ENCODE measurements around the gene B3GNT4. TPM values are rescaled to one million over a fixed set of nuclear protein-coding genes. Genes with fewer than 3 reads are reported as not detected.
"Not testable (repeated sequence)": the region's sequence is repeated elsewhere in the genome, so short reads cannot be mapped to it uniquely, and the experiment has no call there.

Gene B3GNT4
- total RNA-seq, 2 experiments from 2014 or later = 1.1 to 1.6 TPM

- H3K27me3 Mint-ChIP-seq = no peaks in the 10 kb centered on the region
- H3K9me3 Mint-ChIP-seq = no peaks in the 10 kb centered on the region
- no peak within 1 kb of the TSS for H3K4me3 Mint-ChIP-seq
- DNase-seq (no peak), ATAC-seq (ENCODE audit: low read depth) (no peak)
- POLR2A ChIA-PET = no interaction called here
- H3K4me1 Mint-ChIP-seq = no peaks in the 10 kb centered on the region
- H3K27ac Mint-ChIP-seq = no peak within 1 kb of the TSS
- H3K36me3 Mint-ChIP-seq = no peaks in the 10 kb centered on the region
These were observed 29.2 kb upstream of the B3GNT4 start, which contains the start of gene IL31 for GRCh38 chr12:122174155-122174845. IL31 (minus strand) TSS chr12:122174221; CDS start chr12:122174172, 49 bp downstream.

GRCh38 chr12:122176473-122176872 lies 27.0 kb upstream of the B3GNT4 start:
- POLR2A ChIA-PET = interaction anchor here (0.6 kb wide), 1 partner anchor 90 kb away, joined by 3 read pairs; no protein-coding TSS in a partner anchor
- not testable (repeated sequence) for ATAC-seq (ENCODE audit: low read depth)

GRCh38 chr12:122182887-122183587 lies 20.5 kb upstream of the B3GNT4 start, which contains the start of gene LRRC43:
LRRC43 (plus strand) TSS chr12:122183123; CDS start chr12:122183145, 22 bp downstream.
- H3K27ac Mint-ChIP-seq = peak within 1 kb of the TSS; percentile 65
- DNase-seq (peak; percentile 75), ATAC-seq (ENCODE audit: low read depth) (peak; percentile 83)
- no peaks in the 10 kb centered on the region for H3K36me3 Mint-ChIP-seq
- POLR2A ChIA-PET = interaction anchor here (0.5 to 0.9 kb wide), 4 partner anchors 11 to 179 kb away, joined by 3 to 7 read pairs (median 3); no protein-coding TSS in a partner anchor
- H3K9me3 Mint-ChIP-seq = no peaks in the 10 kb centered on the region
- peaks cover 8% of the 10 kb centered on the region for H3K27me3 Mint-ChIP-seq
- peaks cover 17% of the 10 kb centered on the region for H3K4me1 Mint-ChIP-seq
- H3K4me3 Mint-ChIP-seq = peak within 1 kb of the TSS; percentile 83

More at GRCh38 chr12:122176473-122176872, 27.0 kb upstream of the B3GNT4 start:
- H3K4me1 Mint-ChIP-seq, H3K4me3 Mint-ChIP-seq, DNase-seq, H3K36me3 Mint-ChIP-seq, H3K27me3 Mint-ChIP-seq, H3K27ac Mint-ChIP-seq, H3K9me3 Mint-ChIP-seq: not testable (repeated sequence)

- Mint-ChIP-seq H3K4me3 (peak overlapping the region; percentile 46), H3K36me3 (no peaks in the 10 kb centered on the region), H3K4me1 (peaks cover 17% of the 10 kb centered on the region), H3K27me3 (peaks cover 8% of the 10 kb centered on the region), H3K27ac (no peak overlapping the region), H3K9me3 (no peaks in the 10 kb centered on the region)
- DNase-seq (no peak), ATAC-seq (ENCODE audit: low read depth) (no peak)
- POLR2A ChIA-PET = interaction anchor here (0.5 to 0.6 kb wide), 2 partner anchors 70 to 179 kb away, joined by 3 to 7 read pairs; no protein-coding TSS in a partner anchor
These were observed 19.9 kb upstream of the B3GNT4 start for GRCh38 chr12:122183588-122183940.

GRCh38 chr12:122184517-122184916 lies 19.0 kb upstream of the B3GNT4 start:
- H3K4me3 Mint-ChIP-seq = peak overlapping the region; percentile 46
- peaks cover 8% of the 10 kb centered on the region for H3K27me3 Mint-ChIP-seq
- H3K9me3 Mint-ChIP-seq = no peaks in the 10 kb centered on the region
- DNase-seq = no peak
- H3K27ac Mint-ChIP-seq = no peak overlapping the region
- no peaks in the 10 kb centered on the region for H3K36me3 Mint-ChIP-seq
- H3K4me1 Mint-ChIP-seq = peaks cover 17% of the 10 kb centered on the region
- POLR2A ChIA-PET = no interaction called here
- peak; percentile 21 for ATAC-seq (ENCODE audit: low read depth)

GRCh38 chr12:122185079-122185478 lies 18.4 kb upstream of the B3GNT4 start:
- H3K9me3 Mint-ChIP-seq = no peaks in the 10 kb centered on the region
- H3K27me3 Mint-ChIP-seq = peaks cover 8% of the 10 kb centered on the region
- DNase-seq = no peak
- no peak for ATAC-seq (ENCODE audit: low read depth)
- no peak overlapping the region for H3K4me3 Mint-ChIP-seq
- no peaks in the 10 kb centered on the region for H3K36me3 Mint-ChIP-seq
- peaks cover 16% of the 10 kb centered on the region for H3K4me1 Mint-ChIP-seq
- POLR2A ChIA-PET = no interaction called here
- H3K27ac Mint-ChIP-seq = no peak overlapping the region

GRCh38 chr12:122185494-122186082 lies 17.9 kb upstream of the B3GNT4 start:
- H3K4me3 Mint-ChIP-seq = no peak overlapping the region
- H3K27me3 Mint-ChIP-seq = peaks cover 8% of the 10 kb centered on the region
- peaks cover 12% of the 10 kb centered on the region for H3K4me1 Mint-ChIP-seq
- ATAC-seq (ENCODE audit: low read depth) (no peak), DNase-seq (no peak)
- POLR2A ChIA-PET = no interaction called here
- H3K27ac Mint-ChIP-seq = no peak overlapping the region
- no peaks in the 10 kb centered on the region for H3K36me3 Mint-ChIP-seq
- H3K9me3 Mint-ChIP-seq = no peaks in the 10 kb centered on the region

GRCh38 chr12:122187466-122187865 lies 16.0 kb upstream of the B3GNT4 start:
- POLR2A ChIA-PET = no interaction called here
- Mint-ChIP-seq H3K4me3 (no peak overlapping the region), H3K36me3 (no peaks in the 10 kb centered on the region), H3K4me1 (peaks cover 11% of the 10 kb centered on the region), H3K9me3 (no peaks in the 10 kb centered on the region), H3K27ac (no peak overlapping the region), H3K27me3 (peaks cover 3% of the 10 kb centered on the region)
- DNase-seq (no peak), ATAC-seq (ENCODE audit: low read depth) (no peak)

GRCh38 chr12:122189626-122190475 lies 13.7 kb upstream of the B3GNT4 start:
- Mint-ChIP-seq H3K27me3 (peaks cover 2% of the 10 kb centered on the region), H3K4me3 (no peak overlapping the region), H3K9me3 (no peaks in the 10 kb centered on the region)

GRCh38 chr12:122190842-122191668 lies 12.5 kb upstream of the B3GNT4 start:
- ATAC-seq (ENCODE audit: low read depth) = peak; percentile 90
- DNase-seq = peak; percentile 74
- Mint-ChIP-seq H3K9me3 (no peaks in the 10 kb centered on the region), H3K4me3 (no peak overlapping the region), H3K4me1 (peaks cover 2% of the 10 kb centered on the region), H3K27me3 (peaks cover 2% of the 10 kb centered on the region), H3K36me3 (no peaks in the 10 kb centered on the region), H3K27ac (no peak overlapping the region)
- POLR2A ChIA-PET = interaction anchor here (1.0 kb wide), 1 partner anchor 31 kb away, joined by 3 read pairs; no protein-coding TSS in a partner anchor

More at GRCh38 chr12:122189626-122190475, 13.7 kb upstream of the B3GNT4 start:
- peaks cover 2% of the 10 kb centered on the region for H3K4me1 Mint-ChIP-seq
- POLR2A ChIA-PET = no interaction called here
- H3K36me3 Mint-ChIP-seq = no peaks in the 10 kb centered on the region
- ATAC-seq (ENCODE audit: low read depth) = no peak
- DNase-seq = no peak
- peak overlapping the region; percentile 16 for H3K27ac Mint-ChIP-seq

GRCh38 chr12:122192441-122192840 lies 11.1 kb upstream of the B3GNT4 start:
- no peak for ATAC-seq (ENCODE audit: low read depth)
- Mint-ChIP-seq H3K4me3 (no peak overlapping the region), H3K27ac (no peak overlapping the region), H3K36me3 (no peaks in the 10 kb centered on the region), H3K27me3 (peaks cover 9% of the 10 kb centered on the region), H3K4me1 (peaks cover 5% of the 10 kb centered on the region), H3K9me3 (no peaks in the 10 kb centered on the region)
- POLR2A ChIA-PET = no interaction called here
- no peak for DNase-seq

GRCh38 chr12:122194804-122195203 lies 8.7 kb upstream of the B3GNT4 start:
- DNase-seq = no peak
- peaks cover 6% of the 10 kb centered on the region for H3K4me1 Mint-ChIP-seq
- POLR2A ChIA-PET = no interaction called here
- H3K9me3 Mint-ChIP-seq = no peaks in the 10 kb centered on the region
- ATAC-seq (ENCODE audit: low read depth) = no peak
- no peak overlapping the region for H3K4me3 Mint-ChIP-seq
- H3K36me3 Mint-ChIP-seq = no peaks in the 10 kb centered on the region
- H3K27ac Mint-ChIP-seq = no peak overlapping the region
- H3K27me3 Mint-ChIP-seq = peaks cover 20% of the 10 kb centered on the region

Data from activated naive CD8-positive, alpha-beta T cell treated with anti-CD3 and anti-CD28 coated beads, Interleukin-2, amount 10 ng/mL, durations not matched to agents 7 days and 5 days (primary cell).